ENCODE measurements around the gene ZNF354B. TPM values are rescaled to one million over a fixed set of nuclear protein-coding genes. Genes with fewer than 3 reads are reported as not detected.

The ZNF354B gene
- total RNA-seq = 5.0 and 9.1 TPM in 2 replicates

DNA sequence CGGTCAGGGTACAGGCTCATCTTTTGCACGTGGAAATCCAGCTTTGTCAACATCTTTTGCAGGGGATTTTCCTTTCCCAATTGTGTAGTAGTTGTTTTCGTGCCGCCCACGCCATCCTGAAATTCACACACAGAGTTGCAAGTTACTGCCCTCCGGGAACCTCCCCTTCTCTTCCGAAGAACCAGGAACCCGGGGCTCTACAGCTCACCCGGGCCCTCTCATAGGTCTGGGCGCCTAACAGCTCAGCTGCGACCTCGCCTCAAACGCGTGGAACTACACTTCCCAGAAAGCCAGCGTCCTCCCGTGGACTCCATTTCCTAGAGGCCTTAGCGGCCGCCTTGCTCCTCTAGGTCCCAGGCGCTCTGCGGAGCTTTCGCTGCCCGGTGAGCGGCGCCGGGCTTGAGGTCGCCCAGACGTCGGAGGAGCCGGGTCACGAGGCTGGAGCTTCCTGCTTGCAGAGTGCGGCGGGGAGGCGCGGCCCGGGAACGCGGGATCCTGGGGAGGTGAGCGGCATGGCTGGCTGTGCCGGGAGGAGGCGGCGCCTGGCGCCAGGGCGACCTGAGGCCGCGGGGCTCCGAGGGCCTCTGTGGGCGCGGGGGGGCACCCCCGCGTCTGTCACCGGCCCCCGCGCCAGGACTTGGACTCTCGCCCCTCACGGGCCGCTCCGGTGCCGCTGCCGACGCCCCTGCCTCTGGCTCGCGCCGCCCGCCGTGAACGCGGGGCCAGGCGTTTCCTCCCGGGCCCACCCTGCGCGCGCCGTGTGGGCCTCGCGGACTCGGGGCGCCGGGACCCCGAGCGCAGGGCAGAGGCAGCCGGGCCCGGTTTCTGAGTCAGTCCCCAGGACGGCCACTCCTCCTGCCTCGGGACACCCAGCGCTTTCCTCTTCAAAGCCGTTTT, at the start of gene ZNF354B:
TSS of gene ZNF354B (plus strand) at position 329 of the 897 bp plus-strand sequence. CDS start 1,095 bp downstream, outside the sequence.

DNA sequence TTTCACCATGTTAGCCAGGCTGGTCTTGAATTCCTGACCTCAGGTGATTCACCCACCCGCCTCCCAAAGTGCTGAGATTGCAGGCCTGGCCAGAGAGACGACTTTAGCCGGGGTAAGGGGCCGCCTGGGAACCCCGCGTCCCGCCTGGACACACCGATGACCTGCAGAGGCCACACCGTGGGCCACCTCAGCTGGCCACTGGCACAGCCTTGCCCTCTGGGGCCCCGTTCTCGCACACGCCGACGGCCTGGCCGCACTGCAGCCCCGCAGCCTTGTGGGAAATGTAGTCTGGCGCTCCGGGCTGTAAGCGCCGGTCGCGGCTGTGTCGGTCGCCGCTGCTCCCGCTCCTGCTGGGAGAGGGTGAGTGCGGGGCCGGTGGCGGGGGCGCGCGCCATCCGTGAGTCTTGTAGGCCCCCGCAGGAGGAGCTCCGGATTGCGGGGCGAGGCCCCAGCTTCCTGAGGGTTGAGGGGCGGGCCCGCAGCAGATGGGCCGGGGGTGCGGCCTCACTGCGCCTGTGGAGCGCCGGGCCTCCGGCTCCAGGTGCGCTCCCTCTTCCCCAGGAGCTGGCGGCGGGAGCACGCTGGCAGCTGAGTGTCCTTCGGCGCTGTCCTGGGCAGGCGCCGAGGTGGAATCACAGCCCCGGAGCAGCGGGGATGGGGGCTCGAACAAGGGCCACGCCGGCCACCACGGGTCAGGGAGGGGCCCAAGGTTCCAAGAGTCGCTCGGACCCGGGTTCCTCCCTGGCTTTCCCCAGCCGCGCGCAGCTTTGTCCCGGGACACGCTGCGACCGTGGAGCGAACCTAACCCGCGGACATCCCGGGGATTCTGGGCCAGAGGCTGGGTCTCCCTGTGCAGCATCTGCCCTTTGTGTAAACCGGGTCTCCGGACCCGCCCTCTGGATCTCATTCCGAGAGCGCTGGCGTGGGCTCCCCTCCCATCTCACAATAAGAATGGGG, 36.1 kb downstream of the ZNF354B start, which contains the start of gene ZFP2:
TSS of gene ZFP2 (plus strand) at position 299 of the 957 bp plus-strand sequence. CDS start 35,401 bp downstream, outside the sequence.

Other genes with a start within 250 kb of the ZNF354B start
- 17.2 and 54.9 TPM in 2 replicates for gene CLK4, start 232.9 kb upstream of the ZNF354B start, total RNA-seq
- gene ZNF354A, start 129.3 kb upstream of the ZNF354B start, total RNA-seq = 5.3 and 8.1 TPM in 2 replicates
- 0.65 and 1.2 TPM in 2 replicates for gene ZFP2, start 36.0 kb downstream of the ZNF354B start, total RNA-seq
- gene ZNF454, start 81.2 kb downstream of the ZNF354B start, total RNA-seq = 0.49 and 0.69 TPM in 2 replicates
- gene GRM6, start 135.4 kb downstream of the ZNF354B start, total RNA-seq = not detected in 2 replicates
- 2.3 and 5.2 TPM in 2 replicates for gene ZNF879, start 163.9 kb downstream of the ZNF354B start, total RNA-seq
- 4.4 and 6.7 TPM in 2 replicates for gene ZNF354C, start 200.4 kb downstream of the ZNF354B start, total RNA-seq

Data from bladder microvascular endothelial cell (primary cell).